Limb (tissue), 2 donors: ENCODE data around the gene CCDC106.

Experiments
- DNase-seq, 2 donors: peaks; one replicate each; pipeline ENCODE4 v3.0.0-alpha.2; 2016; ENCODE audit errors: extremely low spot score in 2 of 2

Gene CCDC106

GRCh38 chr19:55681131-55682092 is 33.4 kb downstream of the CCDC106 start:
- no peak for DNase-seq

- DNase-seq: no peak
Measured at GRCh38 chr19:55683449-55684261, 35.6 kb downstream of the CCDC106 start.

- DNase-seq: no peak
Measured at GRCh38 chr19:55684946-55685681, 37.1 kb downstream of the CCDC106 start.

DNA sequence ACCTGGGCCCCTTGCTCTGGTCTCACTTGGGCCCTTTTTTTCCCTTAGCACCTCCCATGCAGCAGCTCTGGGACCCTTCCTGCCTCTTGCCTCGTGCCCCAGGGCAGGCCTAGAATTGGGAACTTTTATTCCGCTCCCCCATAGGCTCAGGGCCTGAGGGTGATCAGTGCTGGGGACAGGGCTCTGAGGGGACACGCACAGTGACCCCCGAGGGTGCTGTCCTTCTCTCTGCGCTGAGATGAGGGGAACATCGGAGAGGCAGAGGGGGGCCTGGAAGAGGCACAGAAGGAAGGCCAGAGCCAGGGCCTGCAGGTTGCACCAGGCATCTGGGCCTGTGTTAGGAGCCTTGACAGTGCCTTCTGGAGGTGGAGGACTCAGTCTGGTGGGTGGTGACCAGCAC is 37.8 kb downstream of the CCDC106 start:
- DNase-seq: no peak

- no peak for DNase-seq
Measured at GRCh38 chr19:55686311-55687050, 38.5 kb downstream of the CCDC106 start.

DNA sequence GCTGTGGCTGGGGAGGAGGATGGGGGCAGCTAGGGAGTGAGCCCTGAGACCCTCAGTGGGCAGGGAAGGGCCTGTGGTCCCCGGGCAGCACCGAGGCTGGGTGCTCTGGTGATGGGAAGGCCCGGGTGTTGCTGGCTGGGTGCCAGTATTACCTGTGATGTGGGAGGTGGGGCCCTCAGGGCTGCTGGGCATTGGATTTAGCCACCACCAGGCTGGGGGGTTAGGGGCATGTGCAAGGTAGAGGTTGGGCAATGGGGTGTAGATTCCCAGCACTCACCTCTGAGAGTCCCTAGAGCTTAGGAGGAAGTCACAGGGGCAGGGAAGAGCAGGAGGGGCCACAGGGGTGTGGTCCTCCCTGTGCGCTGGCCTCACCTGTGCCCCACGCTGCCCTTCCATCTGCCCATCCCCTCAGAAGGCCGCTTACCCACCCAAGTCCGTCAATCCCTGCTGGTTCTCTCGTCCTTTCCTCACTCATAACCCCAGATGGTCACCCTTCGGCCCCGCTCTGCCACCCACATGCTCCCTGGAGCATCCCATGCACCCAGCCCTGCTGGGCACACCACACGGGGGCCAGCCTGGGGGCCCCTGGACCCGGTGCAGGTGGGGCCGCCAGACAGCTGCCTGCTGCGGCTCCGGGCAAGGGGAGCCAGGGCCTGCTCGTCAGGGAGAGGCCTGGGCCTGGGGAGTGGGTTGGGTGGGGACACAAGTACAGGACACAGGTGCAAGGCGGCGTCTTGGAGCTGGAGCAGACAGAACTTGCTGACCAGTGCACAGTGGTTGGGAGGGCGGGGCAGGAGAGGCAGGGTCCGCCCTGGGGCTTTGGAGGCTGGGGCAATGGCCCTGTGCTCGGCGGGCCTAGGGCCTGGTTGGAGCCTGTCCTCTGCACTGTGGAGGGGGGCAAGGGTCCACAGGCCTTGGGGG is 39.5 kb downstream of the CCDC106 start:
- no peak for DNase-seq

DNA sequence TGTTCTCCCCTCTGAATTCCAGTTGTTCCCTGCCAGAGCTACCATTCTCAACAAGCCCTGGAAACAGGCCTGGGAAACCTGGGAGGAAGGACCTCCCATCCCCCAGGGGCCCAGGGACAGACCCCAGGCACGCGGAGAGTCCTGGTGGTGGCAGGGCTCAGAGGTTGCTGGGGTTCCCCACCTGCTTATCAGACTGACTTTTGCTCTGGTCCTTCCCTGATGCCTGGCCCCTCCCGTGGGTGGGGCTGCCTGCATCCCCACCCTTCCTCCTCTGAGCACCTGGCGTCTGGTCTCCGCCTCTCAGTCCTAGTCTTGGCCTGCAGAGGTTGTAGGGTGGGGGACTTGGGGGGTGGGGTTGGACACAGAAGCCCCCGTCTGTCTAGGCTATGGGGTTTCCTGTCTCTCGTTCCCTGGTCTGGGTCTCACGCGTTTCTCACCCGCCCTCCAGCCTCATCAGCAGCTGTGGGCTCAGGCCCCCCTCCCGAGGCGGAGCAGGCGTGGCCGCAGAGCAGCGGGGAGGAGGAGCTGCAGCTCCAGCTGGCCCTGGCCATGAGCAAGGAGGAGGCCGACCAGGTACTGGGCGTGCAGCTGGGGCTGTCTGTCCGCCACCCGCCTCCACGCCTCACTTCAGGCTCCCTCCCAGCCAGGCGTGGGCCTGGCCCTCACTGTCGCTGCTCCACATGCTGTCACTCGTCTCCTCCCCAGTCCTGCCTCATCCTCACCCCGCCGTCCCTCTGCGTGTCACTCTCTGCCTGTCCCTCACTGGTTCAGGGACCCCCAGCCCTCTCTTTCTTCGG is 40.6 kb downstream of the CCDC106 start:
- peak; percentile 59 to 65 for DNase-seq

DNA sequence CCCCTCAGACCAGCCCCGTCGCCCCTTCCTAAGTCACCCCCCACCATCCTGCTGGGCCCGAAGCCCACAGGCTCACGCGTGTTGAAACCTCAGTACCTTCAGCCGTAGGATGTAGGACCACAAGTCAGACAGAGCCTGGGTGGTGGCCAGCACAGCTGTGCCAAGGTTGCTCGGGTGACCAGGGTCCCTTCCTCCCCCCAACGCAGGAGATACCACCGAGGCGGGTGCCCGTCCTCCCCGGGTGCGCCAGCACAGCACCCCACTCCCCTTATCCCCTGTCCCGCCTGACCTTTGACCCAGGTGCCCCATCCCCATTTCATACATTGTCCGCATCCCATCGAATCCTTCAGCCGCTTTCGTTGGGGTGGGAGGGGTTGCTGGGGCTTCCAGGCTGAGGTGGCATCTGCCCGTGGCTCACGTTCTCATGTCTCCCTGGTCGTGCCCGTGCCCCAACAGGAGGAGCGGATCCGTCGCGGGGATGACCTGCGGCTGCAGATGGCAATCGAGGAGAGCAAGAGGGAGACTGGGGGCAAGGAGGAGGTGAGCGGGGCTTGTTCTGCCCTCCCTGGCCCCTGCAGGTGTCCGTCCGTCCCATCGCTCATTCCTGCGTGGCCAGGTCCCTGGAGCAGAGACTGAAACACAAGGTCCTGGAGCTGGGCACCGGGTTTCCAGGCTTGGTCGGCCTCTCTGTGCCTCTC is 41.5 kb downstream of the CCDC106 start:
- DNase-seq: no peak

GRCh38 chr19:55690109-55690768 is 42.2 kb downstream of the CCDC106 start:
- no peak for DNase-seq

- no peak for DNase-seq
Measured at GRCh38 chr19:55690769-55691545, 42.9 kb downstream of the CCDC106 start.

- DNase-seq: no peak
Measured at GRCh38 chr19:55691561-55692481, 43.8 kb downstream of the CCDC106 start.

DNA sequence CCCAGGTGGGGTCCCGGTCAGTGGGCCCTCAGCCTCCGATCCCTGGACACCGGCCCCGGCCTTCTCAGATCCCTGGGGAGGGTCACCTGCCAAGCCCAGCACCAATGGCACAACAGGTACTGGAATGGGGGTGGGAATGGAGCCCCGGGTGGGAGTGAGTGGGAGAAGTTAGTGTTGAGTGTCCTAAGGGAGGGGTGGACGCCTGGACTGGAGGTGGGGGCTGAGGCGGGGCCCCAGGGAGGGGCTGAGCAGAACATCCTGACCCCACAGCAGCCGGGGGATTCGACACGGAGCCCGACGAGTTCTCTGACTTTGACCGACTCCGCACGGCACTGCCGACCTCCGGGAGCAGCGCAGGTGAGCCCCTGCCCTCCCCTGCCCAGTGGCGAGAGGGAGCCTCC is 44.7 kb downstream of the CCDC106 start:
- DNase-seq: no peak

GRCh38 chr19:55693336-55693974 is 45.4 kb downstream of the CCDC106 start:
- no peak for DNase-seq

- DNase-seq: no peak
Measured at GRCh38 chr19:55694241-55694655, 46.2 kb downstream of the CCDC106 start.

GRCh38 chr19:55694656-55695491 is 46.9 kb downstream of the CCDC106 start:
- DNase-seq: no peak
